Measurements from ENCODE around the gene AOAH.

- TF ChIP-seq CTCF (IDR thresholded peaks at IDR 0.05; ENCODE audit: low read length) (no peak), EZH2 (optimal IDR thresholded peaks at IDR 0.05; ENCODE audit: low read depth, low read length) (no peak)
Observed at GRCh38 chr7:36761835-36762234, 37.5 kb upstream of the AOAH start.
